ENCODE data around the gene ISG20L2. TPM values are rescaled to one million over a fixed set of nuclear protein-coding genes. Genes with fewer than 3 reads are reported as not detected.

Gene ISG20L2
- total RNA-seq, 1 donor from 2014 or later = 33.0 TPM

GRCh38 chr1:156740741-156741480, 12.3 kb upstream of the ISG20L2 start, which contains the start of gene MRPL24:
TSS of gene MRPL24 (minus strand) at chr1:156741088. CDS start at chr1:156738704, 2,384 bp downstream.
- peaks cover 29% of the 10 kb centered on the region for H3K4me1 Mint-ChIP-seq (ENCODE audit: unreplicated experiment)
- H3K27ac Mint-ChIP-seq (ENCODE audit: unreplicated experiment) = peak within 1 kb of the TSS; percentile 96
- TF ChIP-seq CTCF (IDR thresholded peaks at IDR 0.05) = no peak
- peaks cover 16% of the 10 kb centered on the region for H3K36me3 Mint-ChIP-seq (ENCODE audit: unreplicated experiment)
- peak; percentile 98 for DNase-seq (ENCODE audit: extremely low spot score, unreplicated experiment)
- no peaks in the 10 kb centered on the region for H3K27me3 Mint-ChIP-seq (ENCODE audit: unreplicated experiment)
- no peaks in the 10 kb centered on the region for H3K9me3 Mint-ChIP-seq (ENCODE audit: unreplicated experiment)
- peak within 1 kb of the TSS; percentile 98 for H3K4me3 Mint-ChIP-seq (ENCODE audit: unreplicated experiment)

GRCh38 chr1:156740237-156740740, 11.7 kb upstream of the ISG20L2 start:
- H3K27me3 Mint-ChIP-seq (ENCODE audit: unreplicated experiment) = no peaks in the 10 kb centered on the region

GRCh38 chr1:156738916-156739315, 10.3 kb upstream of the ISG20L2 start:
- no peaks in the 10 kb centered on the region for H3K27me3 Mint-ChIP-seq (ENCODE audit: unreplicated experiment)

More at GRCh38 chr1:156740237-156740740, 11.7 kb upstream of the ISG20L2 start:
- H3K4me3 Mint-ChIP-seq (ENCODE audit: unreplicated experiment) = peak overlapping the region; percentile 98
- DNase-seq (ENCODE audit: extremely low spot score, unreplicated experiment) = no peak
- TF ChIP-seq CTCF (IDR thresholded peaks at IDR 0.05) = no peak
- peak overlapping the region; percentile 85 for H3K27ac Mint-ChIP-seq (ENCODE audit: unreplicated experiment)
- no peaks in the 10 kb centered on the region for H3K9me3 Mint-ChIP-seq (ENCODE audit: unreplicated experiment)
- peaks cover 24% of the 10 kb centered on the region for H3K4me1 Mint-ChIP-seq (ENCODE audit: unreplicated experiment)
- peaks cover 16% of the 10 kb centered on the region for H3K36me3 Mint-ChIP-seq (ENCODE audit: unreplicated experiment)

GRCh38 chr1:156738407-156738806, 9.8 kb upstream of the ISG20L2 start:
- DNase-seq (ENCODE audit: extremely low spot score, unreplicated experiment) = no peak
- peaks cover 22% of the 10 kb centered on the region for H3K4me1 Mint-ChIP-seq (ENCODE audit: unreplicated experiment)
- TF ChIP-seq CTCF (IDR thresholded peaks at IDR 0.05) = no peak
- no peak overlapping the region for H3K4me3 Mint-ChIP-seq (ENCODE audit: unreplicated experiment)
- H3K27ac Mint-ChIP-seq (ENCODE audit: unreplicated experiment) = no peak overlapping the region
- no peaks in the 10 kb centered on the region for H3K9me3 Mint-ChIP-seq (ENCODE audit: unreplicated experiment)
- H3K27me3 Mint-ChIP-seq (ENCODE audit: unreplicated experiment) = no peaks in the 10 kb centered on the region
- H3K36me3 Mint-ChIP-seq (ENCODE audit: unreplicated experiment) = peaks cover 7% of the 10 kb centered on the region

More at GRCh38 chr1:156738916-156739315, 10.3 kb upstream of the ISG20L2 start:
- no peak overlapping the region for H3K4me3 Mint-ChIP-seq (ENCODE audit: unreplicated experiment)
- H3K36me3 Mint-ChIP-seq (ENCODE audit: unreplicated experiment) = peaks cover 11% of the 10 kb centered on the region
- no peak for TF ChIP-seq CTCF (IDR thresholded peaks at IDR 0.05)
- H3K9me3 Mint-ChIP-seq (ENCODE audit: unreplicated experiment) = no peaks in the 10 kb centered on the region
- peaks cover 22% of the 10 kb centered on the region for H3K4me1 Mint-ChIP-seq (ENCODE audit: unreplicated experiment)
- no peak for DNase-seq (ENCODE audit: extremely low spot score, unreplicated experiment)
- H3K27ac Mint-ChIP-seq (ENCODE audit: unreplicated experiment) = no peak overlapping the region

- Mint-ChIP-seq H3K27ac (ENCODE audit: unreplicated experiment) (no peak overlapping the region), H3K9me3 (ENCODE audit: unreplicated experiment) (no peaks in the 10 kb centered on the region), H3K36me3 (ENCODE audit: unreplicated experiment) (peaks cover 4% of the 10 kb centered on the region), H3K4me3 (ENCODE audit: unreplicated experiment) (no peak overlapping the region), H3K4me1 (ENCODE audit: unreplicated experiment) (peaks cover 8% of the 10 kb centered on the region), H3K27me3 (ENCODE audit: unreplicated experiment) (no peaks in the 10 kb centered on the region)
- no peak for DNase-seq (ENCODE audit: extremely low spot score, unreplicated experiment)
- no peak for TF ChIP-seq CTCF (IDR thresholded peaks at IDR 0.05)
Measured at GRCh38 chr1:156733989-156734584, 5.5 kb upstream of the ISG20L2 start.
